Endometrium (tissue), 2 donors: ENCODE measurements around the gene MPZL3.
"Not testable (repeated sequence)": the region's sequence is repeated elsewhere in the genome, so short reads cannot be mapped to it uniquely, and the experiment has no call there.

Source experiments
- FAIRE-seq: peaks from 2 replicates; lab custom pipeline; 2012; peaks lifted over from hg19 to GRCh38; lab: Jason Lieb, UNC
- donor health status: control.
- donor health status: control.

Gene MPZL3

GRCh38 chr11:118184784-118185579 lies 67.2 kb downstream of the MPZL3 start:
- no peak for FAIRE-seq

- not testable (repeated sequence) for FAIRE-seq
These were observed 68.5 kb downstream of the MPZL3 start for GRCh38 chr11:118183691-118184090.

GRCh38 chr11:118180300-118180703 lies 71.9 kb downstream of the MPZL3 start:
- no peak for FAIRE-seq

- FAIRE-seq, result no peak
These were observed 75.4 kb downstream of the MPZL3 start for GRCh38 chr11:118176778-118177134.
